Fibroblast of pulmonary artery (primary cell): Measurements from ENCODE around the gene TMEM167A.

ENCODE experiments used
- DNase-seq: peaks from one replicate; pipeline ENCODE4 v3.0.0-alpha.2; 2010; ENCODE audit warnings: low read depth
- H3K4me3 ChIP-seq: replicated peaks from 2 replicates; pipeline ENCODE4 v1.5.1; 2011; ENCODE audit warnings: low read depth, mild to moderate bottlenecking, control low read depth, low read length, moderate library complexity
- CTCF ChIP-seq: IDR thresholded peaks from 2 replicates; pipeline ENCODE4 v1.5.1; 2011; ENCODE audit warnings: mild to moderate bottlenecking, control low read depth, low read length, inconsistent platforms; ENCODE audit errors: missing control alignments

Gene TMEM167A

GRCh38 chr5:83050723-83051340, 26.4 kb downstream of the TMEM167A start:
- no peak overlapping the region for H3K4me3 ChIP-seq
- DNase-seq: no peak
- TF ChIP-seq CTCF: no peak

- no peak for DNase-seq
- no peak for TF ChIP-seq CTCF
- H3K4me3 ChIP-seq: no peak overlapping the region
Observed at GRCh38 chr5:83049370-83049885, 27.8 kb downstream of the TMEM167A start.

- no peak for TF ChIP-seq CTCF
- DNase-seq: no peak
- H3K4me3 ChIP-seq: no peak overlapping the region
Observed at GRCh38 chr5:83048811-83049210, 28.4 kb downstream of the TMEM167A start.

GRCh38 chr5:83048277-83048676, 28.9 kb downstream of the TMEM167A start:
- no peak for DNase-seq

GRCh38 chr5:83044926-83045325, 32.3 kb downstream of the TMEM167A start:
- no peak overlapping the region for H3K4me3 ChIP-seq
- DNase-seq: peak; percentile 11
- TF ChIP-seq CTCF: no peak

More at GRCh38 chr5:83048277-83048676, 28.9 kb downstream of the TMEM167A start:
- no peak overlapping the region for H3K4me3 ChIP-seq
- TF ChIP-seq CTCF: no peak

GRCh38 chr5:83042507-83042906, 34.7 kb downstream of the TMEM167A start:
- no peak for TF ChIP-seq CTCF

GRCh38 chr5:83038924-83039323, 38.3 kb downstream of the TMEM167A start:
- no peak for DNase-seq
- no peak for TF ChIP-seq CTCF
- no peak overlapping the region for H3K4me3 ChIP-seq

More at GRCh38 chr5:83042507-83042906, 34.7 kb downstream of the TMEM167A start:
- DNase-seq: no peak
- H3K4me3 ChIP-seq: no peak overlapping the region
